Fibroblast of pulmonary artery (primary cell): ENCODE measurements around the gene ARHGAP9.

Experiments used
- DNase-seq: peaks from one replicate; pipeline ENCODE4 v3.0.0-alpha.2; 2010; ENCODE audit warnings: low read depth
- H3K4me3 ChIP-seq: replicated peaks from 2 replicates; pipeline ENCODE4 v1.5.1; 2011; ENCODE audit warnings: low read depth, mild to moderate bottlenecking, control low read depth, low read length, moderate library complexity
- CTCF ChIP-seq: IDR thresholded peaks from 2 replicates; pipeline ENCODE4 v1.5.1; 2011; ENCODE audit warnings: mild to moderate bottlenecking, control low read depth, low read length, inconsistent platforms; ENCODE audit errors: missing control alignments

ARHGAP9 gene

DNA sequence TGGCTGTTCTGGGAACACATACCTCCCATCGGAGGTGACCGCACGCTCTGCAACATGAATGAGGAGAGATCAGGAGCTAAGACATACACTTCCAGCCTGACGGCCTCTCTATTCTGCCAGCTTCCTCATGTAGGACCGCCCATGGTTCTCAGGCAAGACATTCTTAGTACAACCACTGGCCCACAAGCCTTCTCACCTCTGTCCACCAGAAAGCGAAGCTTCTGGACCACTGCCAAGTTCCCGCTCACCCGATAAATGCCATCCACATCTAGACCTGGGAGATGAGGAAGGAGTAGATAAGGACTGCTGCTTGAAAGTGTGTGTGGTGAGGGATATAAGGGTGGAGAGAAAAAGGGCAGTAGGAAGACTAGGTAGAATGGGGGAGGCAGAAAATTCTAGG is 5.2 kb downstream of the ARHGAP9 start:
- H3K4me3 ChIP-seq, result no peak overlapping the region
- DNase-seq, result no peak
- no peak for TF ChIP-seq CTCF

DNA sequence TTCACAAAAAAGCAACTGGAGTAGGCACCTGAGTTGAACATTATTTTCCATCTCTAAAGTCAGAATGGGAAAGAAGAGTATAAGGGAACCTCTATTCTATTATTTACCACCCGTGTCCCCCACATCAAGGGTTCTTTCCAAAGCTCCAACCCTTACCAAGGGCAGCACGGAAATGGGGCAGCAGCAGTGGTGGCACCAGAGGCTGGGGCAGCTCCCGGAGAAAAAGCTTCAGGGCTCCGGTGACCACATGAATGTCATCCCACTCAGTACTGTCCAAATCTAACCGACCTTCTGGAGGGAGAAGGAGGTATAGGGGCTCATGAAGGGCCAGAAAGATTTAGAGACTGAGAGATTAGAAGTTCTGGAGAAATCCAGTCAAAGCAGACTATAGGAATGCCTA is 5.8 kb downstream of the ARHGAP9 start:
- no peak overlapping the region for H3K4me3 ChIP-seq
- no peak for DNase-seq
- TF ChIP-seq CTCF, result no peak

DNA sequence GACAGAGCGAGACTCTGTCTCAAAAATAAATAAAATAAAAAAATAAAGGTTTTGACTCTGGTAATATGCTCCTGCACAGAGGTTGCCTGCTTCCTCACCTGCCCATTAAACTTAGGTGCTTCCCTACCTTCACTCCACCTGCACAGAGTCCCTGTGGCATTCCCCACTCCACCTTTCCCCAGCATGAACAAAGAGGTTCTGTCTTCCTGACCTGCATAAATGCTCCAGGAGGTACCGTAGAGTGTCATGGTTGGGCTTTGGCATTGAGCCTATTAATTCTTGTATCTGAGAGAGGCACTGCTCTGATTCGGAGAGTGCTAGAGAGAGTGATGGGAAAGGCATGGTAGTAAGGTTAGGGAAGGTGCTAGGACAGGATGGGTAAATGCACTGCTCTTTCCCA is 6.3 kb downstream of the ARHGAP9 start:
- DNase-seq, result no peak
- no peak for TF ChIP-seq CTCF
- H3K4me3 ChIP-seq, result no peak overlapping the region

DNA sequence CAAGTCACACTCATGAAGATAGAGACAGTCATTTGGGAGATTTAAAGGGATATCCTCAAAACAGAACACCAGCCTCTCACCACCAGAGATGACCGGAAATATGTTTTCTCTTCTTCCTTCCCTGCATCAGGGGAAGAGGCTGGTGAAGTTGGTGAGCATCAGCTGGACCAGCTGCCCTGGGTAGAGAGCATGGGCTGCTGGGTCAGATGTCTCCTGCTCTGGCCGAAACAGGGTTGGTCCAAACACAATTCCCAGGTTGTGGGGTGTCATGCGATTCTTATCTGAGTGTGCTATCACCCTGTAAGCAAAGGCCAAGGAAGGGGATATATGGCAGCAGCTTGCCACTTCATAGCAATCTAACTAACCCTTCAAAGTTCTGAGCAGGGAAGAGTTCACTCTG is 7.3 kb downstream of the ARHGAP9 start:
- DNase-seq, result no peak
- TF ChIP-seq CTCF, result no peak
- H3K4me3 ChIP-seq, result no peak overlapping the region

DNA sequence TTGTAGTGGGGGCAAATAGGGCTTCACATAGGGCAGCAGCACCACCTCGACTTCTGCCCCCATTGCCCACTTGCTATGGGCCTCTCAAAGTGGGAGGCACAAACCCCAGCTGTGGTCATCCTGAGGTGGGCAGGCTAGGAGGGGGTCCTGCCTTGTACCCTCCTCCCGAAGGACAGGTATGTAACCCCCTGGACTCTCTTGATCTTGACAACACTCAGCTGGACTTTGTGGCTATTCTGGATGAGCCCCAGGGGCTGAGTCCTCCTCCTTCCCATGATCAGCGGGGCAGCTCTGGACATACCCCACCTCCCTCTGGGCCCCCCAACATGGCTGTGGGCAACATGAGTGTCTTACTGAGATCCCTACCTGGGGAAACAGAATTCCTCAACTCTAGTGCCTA is 8.0 kb downstream of the ARHGAP9 start:
- no peak for DNase-seq
- no peak for TF ChIP-seq CTCF
- no peak overlapping the region for H3K4me3 ChIP-seq

DNA sequence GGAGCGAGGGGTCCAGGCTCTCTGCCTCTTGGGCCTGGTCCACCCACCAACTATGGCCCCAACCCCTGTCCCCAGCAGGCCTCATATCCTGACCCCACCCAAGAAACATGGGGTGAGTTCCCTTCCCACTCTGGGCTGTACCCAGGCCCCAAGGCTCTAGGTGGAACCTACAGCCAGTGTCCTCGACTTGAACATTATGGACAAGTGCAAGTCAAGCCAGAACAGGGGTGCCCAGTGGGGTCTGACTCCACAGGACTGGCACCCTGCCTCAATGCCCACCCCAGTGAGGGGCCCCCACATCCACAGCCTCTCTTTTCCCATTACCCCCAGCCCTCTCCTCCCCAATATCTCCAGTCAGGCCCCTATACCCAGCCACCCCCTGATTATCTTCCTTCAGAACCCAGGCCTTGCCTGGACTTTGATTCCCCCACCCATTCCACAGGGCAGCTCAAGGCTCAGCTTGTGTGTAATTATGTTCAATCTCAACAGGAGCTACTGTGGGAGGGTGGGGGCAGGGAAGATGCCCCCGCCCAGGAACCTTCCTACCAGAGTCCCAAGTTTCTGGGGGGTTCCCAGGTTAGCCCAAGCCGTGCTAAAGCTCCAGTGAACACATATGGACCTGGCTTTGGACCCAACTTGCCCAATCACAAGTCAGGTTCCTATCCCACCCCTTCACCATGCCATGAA is 8.6 kb downstream of the ARHGAP9 start:
- no peak for DNase-seq
- no peak overlapping the region for H3K4me3 ChIP-seq
- TF ChIP-seq CTCF, result no peak

GRCh38 chr12:57470286-57470969 is 9.2 kb downstream of the ARHGAP9 start:
- no peak overlapping the region for H3K4me3 ChIP-seq
- no peak for TF ChIP-seq CTCF
- DNase-seq, result no peak
